Heart left ventricle (tissue), 16 donors: ENCODE data around the gene DOCK7. TPM values are rescaled to one million over a fixed set of nuclear protein-coding genes. Genes with fewer than 3 reads are reported as not detected.

ENCODE experiments used
- ATAC-seq, 4 donors: fragments of 200-7000 bp; cut with Tn5 transposase; one replicate each; pipeline ENCODE4 v1.9.1; 2020 to 2022; ENCODE audit warnings: moderate library complexity in 4 of 4, mild to moderate bottlenecking in 3 of 4, moderate number of reproducible peaks in 1 of 4
- DNase-seq, 5 donors: peaks; one replicate each; pipeline ENCODE4 v3.0.0-alpha.2; 2020
- H3K27ac ChIP-seq, 12 donors: fragments of 200-600 bp; sonication (generic) in 4 of 12; one replicate each; pipeline versions ENCODE4 v1.5.0 to v1.8.0; 2016 to 2022; ENCODE audit warnings: mild to moderate bottlenecking in 2 of 12
- H3K27me3 ChIP-seq, 9 donors: fragments of 200-600 bp; sonication (generic) in 2 of 9; one replicate each; pipeline versions ENCODE4 v1.5.1 to v1.8.0; 2016 to 2022; ENCODE audit warnings: mild to moderate bottlenecking in 3 of 9
- H3K36me3 ChIP-seq, 9 donors: fragments of 200-600 bp; sonication (generic) in 2 of 9; one replicate each; pipeline versions ENCODE4 v1.5.0 to v1.8.0; 2018 to 2022; ENCODE audit warnings: mild to moderate bottlenecking in 2 of 9
- H3K4me1 ChIP-seq, 12 donors: fragments of 200-600 bp; sonication (generic) in 4 of 12; one replicate each; pipeline versions ENCODE4 v1.5.0 to v1.8.0; 2016 to 2022; ENCODE audit warnings: mild to moderate bottlenecking in 3 of 12
- H3K4me3 ChIP-seq, 12 donors: fragments of 200-600 bp; sonication (generic) in 4 of 12; one replicate each; pipeline versions ENCODE4 v1.5.0 to v1.8.0; 2017 to 2022; ENCODE audit warnings: mild to moderate bottlenecking in 9 of 12, moderate library complexity in 4 of 12
- H3K9me3 ChIP-seq, 12 donors: fragments of 200-600 bp; sonication (generic) in 4 of 12; one replicate each; pipeline versions ENCODE4 v1.5.0 to v1.8.0; 2016 to 2022; ENCODE audit warnings: mild to moderate bottlenecking in 1 of 12
- POLR2A ChIP-seq, 2 donors: fragments of 450-650 bp; IDR thresholded peaks; one replicate each; pipeline ENCODE4 v1.6.1; 2017; ENCODE audit warnings: antibody characterized with exemption in 2 of 2, mild to moderate bottlenecking in 2 of 2, moderate library complexity in 2 of 2
- WGBS, 4 donors: extraction: QIAGEN DNeasy Blood & Tissue Kit in 2 of 4; methylation state at CpG; one replicate each; pipeline versions ENCODE4 v1.1.5 to v1.1.7; 2013 to 2018; 5-methylcytosine and 5-hydroxymethylcytosine counted together
- intact Hi-C, 10 donors: fragments of 100-400 bp; cut with DNase I; formaldehyde crosslinking; loops; one replicate each; pipeline versions ENCODE4 v1.11.1 to v1.14.2; 2022
- polyA plus RNA-seq, 2 donors: library from polyadenylated mRNA; stranded (reverse); fragments of 200-250 nt; gene quantifications; one replicate each; pipeline ENCODE4 v1.2.3, GENCODE V29; 2013
- total RNA-seq, 9 donors: library from RNA; depleted of rRNA in 2 of 9; stranded (reverse); fragments of >200 nt in 2 of 9; fragmentation: NEBNext Ultra II Directional in 3 of 9; extraction: Animal tissue kit (Norgen Biotek cat#: 25700) in 3 of 9; gene quantifications; one replicate each; pipeline versions ENCODE4 v1.1.0 to v1.2.4, GENCODE V29; 2016 to 2023
- TF ChIP-seq, protein P1 (sequence below), 12 donors: fragments of 200-600 bp; sonication (generic) in 4 of 12; IDR thresholded peaks; one replicate each; pipeline versions ENCODE4 v1.5.0 to v1.8.0; 2018 to 2022; ENCODE audit warnings: antibody characterized with exemption in 12 of 12, mild to moderate bottlenecking in 5 of 12
- donor health status: ischemic (EF 13 %, LVEDD 7.1; RV severe dilation, severe dysfunction).
- donor health status: healthy with polysubstance abuse.
- donor health status: DM: no; HTN: yes; CAD: no.
- donor health status: DM: no; HTN: no; CAD: no.
- donor health status: ischemic (EF 25% LVEDD 6.9; RV normal size, moderate dysfunction).
- donor health status: ischemic (EF 25% LVEDD 5.7; RV mildly dilated, moderate dysfunction).
- donor health status: healthy.
- donor health status: DM: yes; HTN: yes; CAD: no.
- donor health status: ischemic (EF 35%, LVEDD 5.7; RV mildly dilated, moderate dysfunction).
- donor health status: nonischemic (EF 11% LVEDD 7.7; RV severe dilation, severe dysfunction).
- donor health status: DM: yes; HTN: yes; CAD: no.
- donor health status: PGD.
- donor health status: ischemic (EF 29% LVEDD 5.4; RV normal size, mild dysfunction).
- donor health status: nonischemic (EF 23%, LVEDD 6.1; RV moderate dilation, normal function).

The DOCK7 gene
- total and polyA plus RNA-seq, 11 donors, result 2.9 to 26.7 (median 11.6) TPM

DNA sequence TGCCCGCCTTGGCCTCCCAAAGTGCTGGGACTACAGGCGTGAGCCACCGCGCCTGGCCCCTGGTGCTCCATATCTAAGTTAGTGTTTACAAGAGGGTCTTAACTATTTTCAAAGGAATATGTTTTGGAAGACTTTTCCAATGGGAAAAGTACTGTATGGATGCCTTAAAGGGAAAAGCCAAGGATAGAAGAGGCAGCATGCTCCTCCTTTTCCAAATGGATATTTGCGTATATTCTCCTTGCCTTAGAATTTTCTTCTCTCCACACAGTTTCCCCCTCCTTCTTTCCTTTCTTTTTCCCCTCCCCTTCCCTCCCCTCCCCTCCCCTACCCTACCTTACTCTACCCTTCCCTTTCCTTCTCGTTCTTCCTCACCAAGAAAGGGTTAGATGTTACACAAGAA, 29.3 kb upstream of the DOCK7 start:
- DNase-seq (no peak), ATAC-seq (no peak)
- intact Hi-C loops, result no loop called here
- no peaks in the 10 kb centered on the region for H3K9me3 ChIP-seq
- no peak overlapping the region for H3K27ac ChIP-seq
- H3K4me1 ChIP-seq, result peaks cover 0 to 20% (median 4%) of the 10 kb centered on the region in 12 donors
- no peak overlapping the region for H3K4me3 ChIP-seq
- H3K36me3 ChIP-seq, result no peaks in the 10 kb centered on the region
- TF ChIP-seq POLR2A (IDR thresholded peaks at IDR 0.05), result no peak
- TF ChIP-seq, protein P1, sequence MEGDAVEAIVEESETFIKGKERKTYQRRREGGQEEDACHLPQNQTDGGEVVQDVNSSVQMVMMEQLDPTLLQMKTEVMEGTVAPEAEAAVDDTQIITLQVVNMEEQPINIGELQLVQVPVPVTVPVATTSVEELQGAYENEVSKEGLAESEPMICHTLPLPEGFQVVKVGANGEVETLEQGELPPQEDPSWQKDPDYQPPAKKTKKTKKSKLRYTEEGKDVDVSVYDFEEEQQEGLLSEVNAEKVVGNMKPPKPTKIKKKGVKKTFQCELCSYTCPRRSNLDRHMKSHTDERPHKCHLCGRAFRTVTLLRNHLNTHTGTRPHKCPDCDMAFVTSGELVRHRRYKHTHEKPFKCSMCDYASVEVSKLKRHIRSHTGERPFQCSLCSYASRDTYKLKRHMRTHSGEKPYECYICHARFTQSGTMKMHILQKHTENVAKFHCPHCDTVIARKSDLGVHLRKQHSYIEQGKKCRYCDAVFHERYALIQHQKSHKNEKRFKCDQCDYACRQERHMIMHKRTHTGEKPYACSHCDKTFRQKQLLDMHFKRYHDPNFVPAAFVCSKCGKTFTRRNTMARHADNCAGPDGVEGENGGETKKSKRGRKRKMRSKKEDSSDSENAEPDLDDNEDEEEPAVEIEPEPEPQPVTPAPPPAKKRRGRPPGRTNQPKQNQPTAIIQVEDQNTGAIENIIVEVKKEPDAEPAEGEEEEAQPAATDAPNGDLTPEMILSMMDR (IDR thresholded peaks at IDR 0.05), result no peak
- 95 to 97% (median 95%) methylated on average over 6 of the region's 6 CpGs for WGBS, 4 donors
- H3K27me3 ChIP-seq, result peaks cover 0 to 31% (median 0%) of the 10 kb centered on the region in 9 donors

DNA sequence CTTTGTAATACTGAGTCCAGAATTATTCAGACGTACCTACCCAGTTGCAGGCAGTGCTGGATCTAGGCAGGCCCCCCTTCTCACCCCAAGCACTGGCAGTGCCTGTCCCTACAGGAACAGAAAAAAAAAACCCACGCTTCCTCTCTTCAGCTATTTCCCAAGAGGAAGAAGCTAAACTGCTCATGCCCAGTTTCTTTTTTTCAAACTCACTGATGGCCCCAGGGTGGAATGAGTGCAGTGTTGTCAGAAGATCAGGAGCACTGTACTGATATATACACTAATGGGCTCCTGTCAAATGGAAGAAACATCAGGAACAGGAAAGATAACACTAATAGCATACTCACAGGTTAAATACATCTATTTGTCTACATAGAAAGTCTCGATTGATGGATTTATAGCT, 28.2 kb upstream of the DOCK7 start:
- H3K36me3 ChIP-seq, result no peaks in the 10 kb centered on the region
- H3K4me1 ChIP-seq, result peaks cover 0 to 16% (median 3%) of the 10 kb centered on the region in 12 donors
- TF ChIP-seq, protein P1 (IDR thresholded peaks at IDR 0.05), result no peak
- TF ChIP-seq POLR2A (IDR thresholded peaks at IDR 0.05), result no peak
- H3K27me3 ChIP-seq, result peaks cover 0 to 25% (median 0%) of the 10 kb centered on the region in 9 donors
- H3K4me3 ChIP-seq, result no peak overlapping the region
- ATAC-seq, result peak in 3 of 4 donors; percentile 22 to 42 (median 29)
- no peak for DNase-seq
- WGBS, 4 donors, result 55 to 81% (median 62%) methylated on average over 3 of the region's 3 CpGs
- intact Hi-C loops, result no loop called here
- no peaks in the 10 kb centered on the region for H3K9me3 ChIP-seq
- H3K27ac ChIP-seq, result no peak overlapping the region

DNA sequence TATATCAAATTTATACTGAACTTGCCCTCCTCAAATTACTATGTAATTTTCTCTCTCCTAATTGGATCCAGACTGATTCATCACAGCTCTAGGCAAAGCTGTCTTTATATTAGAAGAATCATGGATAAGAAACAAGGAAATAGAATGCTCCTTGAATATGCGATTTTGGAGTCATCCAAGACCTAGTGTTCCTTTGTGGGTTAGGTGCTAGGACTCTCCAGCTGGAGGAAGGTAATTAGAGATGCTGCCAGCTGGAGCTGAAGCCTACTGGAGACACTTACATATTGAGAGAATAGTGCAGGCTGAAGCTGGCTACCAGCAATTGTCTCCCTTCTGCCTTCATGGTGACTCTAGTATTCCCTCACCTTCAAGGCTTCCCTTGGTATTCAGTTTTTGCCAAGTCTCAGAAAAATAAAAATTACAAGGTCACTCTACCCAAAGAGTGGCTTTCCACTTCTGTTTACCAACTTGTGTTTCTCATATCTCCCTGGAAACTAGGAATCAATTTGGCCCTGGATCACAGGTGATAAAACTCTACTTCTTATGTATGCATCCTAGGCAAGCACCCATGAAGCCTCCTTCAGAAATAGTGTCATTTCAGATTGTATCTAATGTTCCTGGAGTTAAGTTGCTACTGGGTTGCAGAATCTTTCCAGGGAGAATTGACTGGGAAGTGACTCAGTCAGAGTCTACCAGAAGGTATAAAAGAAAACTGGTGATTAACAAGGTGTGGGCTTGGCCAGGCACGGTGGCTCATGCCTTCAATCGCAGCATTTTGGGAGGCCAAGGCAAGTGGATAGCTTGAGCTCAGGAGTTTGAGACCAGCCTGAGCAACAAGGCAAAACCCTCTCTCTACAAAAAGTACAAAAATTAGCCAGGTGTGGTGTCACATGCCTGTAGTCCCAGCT, 24.4 kb upstream of the DOCK7 start:
- TF ChIP-seq POLR2A (IDR thresholded peaks at IDR 0.05), result no peak
- TF ChIP-seq, protein P1 (IDR thresholded peaks at IDR 0.05), result no peak

DNA sequence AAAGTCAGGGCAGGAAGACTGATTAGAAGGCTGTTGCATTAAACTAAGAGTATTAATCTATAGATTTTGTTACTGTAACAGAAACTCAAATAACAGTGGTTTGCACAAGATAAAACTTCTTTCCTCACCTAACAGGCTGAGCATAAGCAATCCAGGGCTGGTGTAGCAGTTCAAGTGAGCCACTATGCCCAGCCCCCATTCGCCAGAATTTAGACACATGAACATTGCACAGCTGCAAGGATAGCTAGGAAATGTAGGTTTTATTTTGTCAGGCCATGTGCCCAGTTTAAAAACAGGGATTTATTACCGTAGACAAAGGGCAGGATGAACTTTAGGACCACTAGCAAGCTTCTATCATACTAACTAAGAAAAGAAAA, 19.5 kb upstream of the DOCK7 start:
- Histone ChIP-seq H3K4me1 (no peaks in the 10 kb centered on the region), H3K36me3 (no peaks in the 10 kb centered on the region), H3K9me3 (peaks cover 0 to 3% (median 0%) of the 10 kb centered on the region in 12 donors), H3K4me3 (no peak overlapping the region), H3K27ac (no peak overlapping the region), H3K27me3 (peaks cover 0 to 6% (median 0%) of the 10 kb centered on the region in 9 donors)
- TF ChIP-seq POLR2A (IDR thresholded peaks at IDR 0.05), result no peak
- TF ChIP-seq, protein P1 (IDR thresholded peaks at IDR 0.05), result no peak
- ATAC-seq (no peak), DNase-seq (no peak)
- WGBS, 4 donors, result 85 to 93% (median 89%) methylated on average over 2 of the region's 2 CpGs
- intact Hi-C loops, result no loop called here

More for the DNA sequence above, 24.4 kb upstream of the DOCK7 start:
- intact Hi-C loops, result no loop called here
- Histone ChIP-seq H3K27me3 (peaks cover 0 to 10% (median 0%) of the 10 kb centered on the region in 9 donors), H3K36me3 (no peaks in the 10 kb centered on the region), H3K4me1 (peaks cover 0 to 9% (median 0%) of the 10 kb centered on the region in 12 donors), H3K9me3 (no peaks in the 10 kb centered on the region), H3K4me3 (no peak overlapping the region), H3K27ac (no peak overlapping the region)
- 91 to 97% (median 94%) methylated on average over 3 of the region's 3 CpGs for WGBS, 4 donors
- ATAC-seq (no peak), DNase-seq (no peak)
